Articular chondrocyte of knee joint (primary cell): ENCODE results near the gene KCNE5. TPM values are rescaled to one million over a fixed set of nuclear protein-coding genes. Genes with fewer than 3 reads are reported as not detected.

Experiments used
- small RNA-seq: library from RNA; depleted of rRNA; stranded (forward); fragments of <200 nt; gene quantifications from one replicate; pipeline ENCODE3, GENCODE V24; 2012
- total RNA-seq: library from RNA; depleted of rRNA; stranded (reverse); fragments of >200 nt; gene quantifications from 2 replicates; pipeline ENCODE4 v1.2.3, GENCODE V29; 2012

KCNE5 gene
- total RNA-seq = 0.11 and 0.39 TPM in 2 replicates

GRCh38 chrX:109624641-109625616 is at the start of gene KCNE5:
KCNE5 (minus strand) TSS chrX:109625172; CDS start chrX:109625020, 152 bp downstream.

Small RNAs within 50 kb of the gene (small RNA-seq; reads per million reads assigned to genes)
- gene AL118496.2 = not detected

Other genes with a start within 250 kb of the KCNE5 start
- under 0.01 TPM in 1 of 2 replicates, not detected in the other for gene GUCY2F, start 143.1 kb downstream of the KCNE5 start, total RNA-seq
- gene NXT2, start 88.3 kb downstream of the KCNE5 start, total RNA-seq = 21.2 and 21.8 TPM in 2 replicates
- 130 and 132 TPM in 2 replicates for gene ACSL4, start 108.1 kb upstream of the KCNE5 start, total RNA-seq